Putamen (tissue), 1 donor: ENCODE measurements around the gene KCNMA1.

Experiments
- DNase-seq: peaks from one replicate; pipeline ENCODE4 v3.0.0-alpha.2; 2016; ENCODE audit warnings: low spot score

Gene KCNMA1

GRCh38 chr10:77109351-77109994, 528.1 kb downstream of the KCNMA1 start:
- no peak for DNase-seq

GRCh38 chr10:77106676-77107075, 530.9 kb downstream of the KCNMA1 start:
- no peak for DNase-seq

GRCh38 chr10:77105761-77106221, 531.8 kb downstream of the KCNMA1 start:
- no peak for DNase-seq

- DNase-seq: no peak
Observed at GRCh38 chr10:77104459-77104980, 533.1 kb downstream of the KCNMA1 start.

- no peak for DNase-seq
Observed at GRCh38 chr10:77103213-77103612, 534.4 kb downstream of the KCNMA1 start.

GRCh38 chr10:77101341-77101740, 536.3 kb downstream of the KCNMA1 start:
- DNase-seq: no peak

- DNase-seq: no peak
Observed at GRCh38 chr10:77099136-77099535, 538.5 kb downstream of the KCNMA1 start.

GRCh38 chr10:77097625-77098024, 540.0 kb downstream of the KCNMA1 start:
- DNase-seq: no peak

GRCh38 chr10:77093126-77093525, 544.5 kb downstream of the KCNMA1 start:
- DNase-seq: no peak

- no peak for DNase-seq
Observed at GRCh38 chr10:77091597-77092165, 545.9 kb downstream of the KCNMA1 start.

GRCh38 chr10:77090381-77091356, 546.9 kb downstream of the KCNMA1 start:
- no peak for DNase-seq

GRCh38 chr10:77087366-77087765, 550.2 kb downstream of the KCNMA1 start:
- DNase-seq: no peak

- DNase-seq: no peak
Observed at GRCh38 chr10:77086081-77086480, 551.5 kb downstream of the KCNMA1 start.

GRCh38 chr10:77085344-77085743, 552.3 kb downstream of the KCNMA1 start:
- DNase-seq: no peak

- no peak for DNase-seq
Observed at GRCh38 chr10:77084431-77085144, 553.0 kb downstream of the KCNMA1 start.

- DNase-seq: no peak
Observed at GRCh38 chr10:77082601-77083252, 554.9 kb downstream of the KCNMA1 start.

GRCh38 chr10:77081481-77081891, 556.1 kb downstream of the KCNMA1 start:
- DNase-seq: peak; percentile 80

- no peak for DNase-seq
Observed at GRCh38 chr10:77080361-77081027, 557.1 kb downstream of the KCNMA1 start.

- DNase-seq: no peak
Observed at GRCh38 chr10:77079592-77080300, 557.9 kb downstream of the KCNMA1 start.

- DNase-seq: peak; percentile 54
Observed at GRCh38 chr10:77077316-77077945, 560.2 kb downstream of the KCNMA1 start.
